HFFc6 (cell line): Measurements from ENCODE around the gene STK11. TPM values are rescaled to one million over a fixed set of nuclear protein-coding genes. Genes with fewer than 3 reads are reported as not detected.

ENCODE experiments used
- DNase-seq: peaks from one replicate; pipeline ENCODE4 v3.0.0-alpha.2; 2018
- H3K27ac Mint-ChIP-seq: 2 replicates; pipeline ENCODE4 v1.8.0; 2020; ENCODE audit warnings: mild to moderate bottlenecking, mixed read lengths
- H3K27me3 Mint-ChIP-seq: 2 replicates; pipeline ENCODE4 v1.8.0; 2021; ENCODE audit warnings: mild to moderate bottlenecking, moderate library complexity, mixed read lengths; ENCODE audit not compliant: insufficient read depth
- H3K36me3 Mint-ChIP-seq: 2 replicates; pipeline ENCODE4 v1.8.0; 2021; ENCODE audit warnings: low read depth, mixed read lengths
- H3K4me1 Mint-ChIP-seq: 2 replicates; pipeline ENCODE4 v1.8.0; 2020; ENCODE audit warnings: low read depth, mixed read lengths
- H3K4me3 Mint-ChIP-seq: 2 replicates; pipeline ENCODE4 v1.8.0; 2020; ENCODE audit warnings: mild to moderate bottlenecking, moderate library complexity, mixed read lengths
- H3K9me3 Mint-ChIP-seq: 2 replicates; pipeline ENCODE4 v1.8.0; 2020; ENCODE audit warnings: mild to moderate bottlenecking, mixed read lengths
- CTCF ChIP-seq: fragments of 200-600 bp; sonication (generic); IDR thresholded peaks from 2 replicates; pipeline ENCODE4 v1.5.0; 2021; ENCODE audit warnings: antibody characterized with exemption, mild to moderate bottlenecking
- total RNA-seq, 6 experiments: library from RNA; stranded (reverse); fragmentation: NEBNext Ultra II Directional; extraction: Animal tissue kit (Norgen Biotek cat#: 25700); gene quantifications; 2 replicates in 1 of 6; 3 replicates in 5 of 6; pipeline ENCODE4 v1.2.3, GENCODE V29; 2021

Gene STK11
- total RNA-seq, 6 experiments from 2014 or later: 52.9 to 59.1 (median 56.7) TPM

- H3K9me3 Mint-ChIP-seq: no peaks in the 10 kb centered on the region
- no peak for TF ChIP-seq CTCF
- peaks cover 45% of the 10 kb centered on the region for H3K36me3 Mint-ChIP-seq
- H3K4me1 Mint-ChIP-seq: peaks cover 59% of the 10 kb centered on the region
- peak overlapping the region; percentile 65 for H3K27ac Mint-ChIP-seq
- no peak for DNase-seq
- H3K4me3 Mint-ChIP-seq: peak overlapping the region; percentile 50; the same call in 1 of the 2 replicates
- H3K27me3 Mint-ChIP-seq: peaks cover 21% of the 10 kb centered on the region
Measured at GRCh38 chr19:1272423-1273262, 67.1 kb downstream of the STK11 start.

GRCh38 chr19:1273263-1274041 is 67.9 kb downstream of the STK11 start:
- Mint-ChIP-seq H3K4me1 (peaks cover 51% of the 10 kb centered on the region), H3K27me3 (peaks cover 21% of the 10 kb centered on the region), H3K9me3 (no peaks in the 10 kb centered on the region), H3K36me3 (peaks cover 45% of the 10 kb centered on the region), H3K27ac (peak overlapping the region; percentile 66), H3K4me3 (peak overlapping the region; percentile 66)
- TF ChIP-seq CTCF: no peak
- no peak for DNase-seq

- H3K4me1 Mint-ChIP-seq: peaks cover 45% of the 10 kb centered on the region
- H3K9me3 Mint-ChIP-seq: no peaks in the 10 kb centered on the region
- peak overlapping the region; percentile 66 for H3K27ac Mint-ChIP-seq
- DNase-seq: no peak
- peaks cover 19% of the 10 kb centered on the region for H3K27me3 Mint-ChIP-seq
- H3K4me3 Mint-ChIP-seq: peak overlapping the region; percentile 69
- H3K36me3 Mint-ChIP-seq: peaks cover 45% of the 10 kb centered on the region
- no peak for TF ChIP-seq CTCF
Measured at GRCh38 chr19:1274081-1274851, 68.7 kb downstream of the STK11 start.

GRCh38 chr19:1274852-1275259 is 69.3 kb downstream of the STK11 start:
- peaks cover 44% of the 10 kb centered on the region for H3K36me3 Mint-ChIP-seq
- H3K4me1 Mint-ChIP-seq: peaks cover 48% of the 10 kb centered on the region

More at GRCh38 chr19:1274852-1275259, 69.3 kb downstream of the STK11 start:
- no peak for TF ChIP-seq CTCF
- peak overlapping the region; percentile 69 for H3K4me3 Mint-ChIP-seq
- H3K27ac Mint-ChIP-seq: peak overlapping the region; percentile 61; the same call in 1 of the 2 replicates
- peaks cover 17% of the 10 kb centered on the region for H3K27me3 Mint-ChIP-seq
- DNase-seq: no peak
- H3K9me3 Mint-ChIP-seq: no peaks in the 10 kb centered on the region
